ENCODE measurements around the gene CLN5. TPM values are rescaled to one million over a fixed set of nuclear protein-coding genes. Genes with fewer than 3 reads are reported as not detected.

CLN5 gene
- total RNA-seq, 1 experiment from 2014 or later: 21.4 TPM

- POLR2A ChIA-PET: interaction anchor here (0.6 to 0.7 kb wide), 2 partner anchors 9 to 1331 kb away, joined by 7 to 10 read pairs; no protein-coding TSS in a partner anchor
- CTCF ChIA-PET: interaction anchor here (0.6 kb wide), 1 partner anchor 451 kb away, joined by 3 read pairs; no protein-coding TSS in a partner anchor
- in situ Hi-C loops (cut with HindIII; ENCODE audit: low pct_unique_long_range_greater_than_20kb, low sequenced_read_pairs): no loop called here
Observed at GRCh38 chr13:77026861-77027621, 35.2 kb downstream of the CLN5 start, which contains the start of gene FBXL3. Gene FBXL3 (minus strand): TSS chr13:77027159. CDS start chr13:77021860, 5,299 bp downstream.

GRCh38 chr13:77028202-77028601 is 36.3 kb downstream of the CLN5 start:
- CTCF ChIA-PET: no interaction called here
- no peaks in the 10 kb centered on the region for H3K36me3 ChIP-seq (ENCODE audit: control insufficient read depth, insufficient read depth, low read length)
- no peak for TF ChIP-seq TCF7L2 (IDR thresholded peaks at IDR 0.05; ENCODE audit: low read depth, low read length)
- no peak for TF ChIP-seq SIN3A (IDR thresholded peaks at IDR 0.05; ENCODE audit: borderline replicate concordance, insufficient read depth, low read depth, low read length)
- no peak for TF ChIP-seq POLR2AphosphoS5 (IDR thresholded peaks at IDR 0.05; ENCODE audit: low read depth, low read length)
- no peak for TF ChIP-seq REST (IDR thresholded peaks at IDR 0.05; ENCODE audit: insufficient read depth in 1 of 2, low read depth in 2 of 2, low read length in 1 of 2)
- no peak for TF ChIP-seq CTCF (IDR thresholded peaks at IDR 0.05)
- H3K4me3 ChIP-seq (ENCODE audit: low read depth in 2 of 2, low read length in 2 of 2): no peak overlapping the region; a peak in 1 of 4 replicates
- no peak overlapping the region; the same call in 1 of the 2 replicates for H3K27ac ChIP-seq (ENCODE audit: low read length)
- in situ Hi-C loops (cut with HindIII; ENCODE audit: low pct_unique_long_range_greater_than_20kb, low sequenced_read_pairs) (no loop called here), intact Hi-C loops (cut with micrococcal nuclease; ENCODE audit: unreplicated experiment) (no loop called here)
- no peaks in the 10 kb centered on the region for H3K9me3 ChIP-seq (ENCODE audit: control insufficient read depth, insufficient read depth, low read depth, low read length)
- DNase-seq (ENCODE audit: low read depth, low spot score) (no peak), ATAC-seq (no peak)
- POLR2A ChIA-PET: no interaction called here
- no peaks in the 10 kb centered on the region for H3K27me3 ChIP-seq (ENCODE audit: control insufficient read depth, insufficient read depth, low read length)
- no TSS peak for BruUV-seq (replicated peaks)
- peaks cover 8% of the 10 kb centered on the region for H3K4me1 ChIP-seq (ENCODE audit: control insufficient read depth, insufficient read depth, low read length)

More at GRCh38 chr13:77026861-77027621, 35.2 kb downstream of the CLN5 start, which contains the start of gene FBXL3:
- peaks cover 8% of the 10 kb centered on the region for H3K4me1 ChIP-seq (ENCODE audit: control insufficient read depth, insufficient read depth, low read length)
- peak within 1 kb of the TSS; percentile 77 to 83 for H3K4me3 ChIP-seq (ENCODE audit: low read depth in 2 of 2, low read length in 2 of 2)
- peak within 1 kb of the TSS; percentile 81 for H3K27ac ChIP-seq (ENCODE audit: low read length)
- H3K9me3 ChIP-seq (ENCODE audit: control insufficient read depth, insufficient read depth, low read depth, low read length): no peaks in the 10 kb centered on the region
- DNase-seq (ENCODE audit: low read depth, low spot score) (no peak), ATAC-seq (peak; percentile 92)
- no peaks in the 10 kb centered on the region for H3K27me3 ChIP-seq (ENCODE audit: control insufficient read depth, insufficient read depth, low read length)
- intact Hi-C loops (cut with micrococcal nuclease; ENCODE audit: unreplicated experiment): no loop called here
- TF ChIP-seq REST (IDR thresholded peaks at IDR 0.05; ENCODE audit: insufficient read depth in 1 of 2, low read depth in 2 of 2, low read length in 1 of 2) (no peak), POLR2AphosphoS5 (IDR thresholded peaks at IDR 0.05; ENCODE audit: low read depth, low read length) (peak; percentile 63; the same call in 1 of the 2 replicates), SIN3A (IDR thresholded peaks at IDR 0.05; ENCODE audit: borderline replicate concordance, insufficient read depth, low read depth, low read length) (no peak), TCF7L2 (IDR thresholded peaks at IDR 0.05; ENCODE audit: low read depth, low read length) (no peak)
- H3K36me3 ChIP-seq (ENCODE audit: control insufficient read depth, insufficient read depth, low read length): no peaks in the 10 kb centered on the region
- BruUV-seq (replicated peaks): no TSS peak
